OCI-LY7 (cell line): ENCODE data around the gene TAF1B. TPM values are rescaled to one million over a fixed set of nuclear protein-coding genes. Genes with fewer than 3 reads are reported as not detected.

ENCODE experiments used
- BruUV-seq: library from RNA; stranded (reverse); fragments of 400-500 nt; replicated peaks from 2 replicates; lab custom pipeline; 2021; lab: Mats Ljungman, UMichigan
- CTCF ChIA-PET: fragments of 300-600 bp; sonication (Branson Sonifier 250); formaldehyde crosslinking; loops from one replicate; lab custom pipeline; 2022; ENCODE audit warnings: antibody characterized with exemption; ENCODE audit not compliant: unreplicated experiment; lab: Charles Lee
- POLR2A ChIA-PET: fragments of 300-600 bp; sonication (Branson Sonifier 250); formaldehyde crosslinking; loops from one replicate; lab custom pipeline; 2022; ENCODE audit warnings: antibody characterized with exemption; lab: Charles Lee
- DNase-seq: peaks from one replicate; pipeline ENCODE4 v3.0.0-alpha.2; 2015; ENCODE audit warnings: low spot score
- H2AFZ ChIP-seq: fragments of 200-600 bp; sonication (generic), shearing (Covaris generic); 2 replicates; pipeline ENCODE4 v1.6.1; 2014; ENCODE audit warnings: mild to moderate bottlenecking, antibody characterized with exemption, low read length, moderate library complexity
- H3K27ac ChIP-seq: fragments of 200-600 bp; sonication (generic); 2 replicates; pipeline ENCODE4 v1.5.1; 2014; ENCODE audit warnings: mixed run types, low read depth, mild to moderate bottlenecking, moderate library complexity, low read length, inconsistent platforms; ENCODE audit not compliant: poor library complexity, severe bottlenecking
- H3K36me3 ChIP-seq: fragments of 200-600 bp; sonication (generic); 2 replicates; pipeline ENCODE4 v1.6.1; 2014; ENCODE audit warnings: mild to moderate bottlenecking, antibody characterized with exemption, low read length, moderate library complexity, mixed read lengths; ENCODE audit not compliant: insufficient read depth
- H3K4me1 ChIP-seq: fragments of 200-600 bp; sonication (generic); 2 replicates; pipeline ENCODE4 v1.5.1; 2014; ENCODE audit warnings: mild to moderate bottlenecking, low read length; ENCODE audit not compliant: insufficient read depth, poor library complexity, severe bottlenecking
- H3K4me2 ChIP-seq: fragments of 200-600 bp; sonication (generic); 2 replicates; pipeline ENCODE4 v1.6.1; 2014; ENCODE audit warnings: mild to moderate bottlenecking, low read length
- H3K4me3 ChIP-seq: fragments of 200-600 bp; sonication (generic); 2 replicates; pipeline ENCODE4 v1.5.1; 2014; ENCODE audit warnings: mild to moderate bottlenecking, low read depth, low read length; ENCODE audit not compliant: poor library complexity, severe bottlenecking
- H3K79me2 ChIP-seq: fragments of 200-600 bp; sonication (generic); 2 replicates; pipeline ENCODE4 v1.6.1; 2016; ENCODE audit warnings: low read depth, mild to moderate bottlenecking, low read length, moderate library complexity, mixed read lengths; ENCODE audit not compliant: insufficient read depth
- H3K9me2 ChIP-seq: fragments of 200-600 bp; sonication (generic); 2 replicates; pipeline ENCODE4 v1.6.1; 2016; ENCODE audit warnings: mild to moderate bottlenecking, low read length, mixed read lengths; ENCODE audit not compliant: insufficient read depth
- H3K9me3 ChIP-seq: fragments of 200-600 bp; sonication (generic); 2 replicates; pipeline ENCODE4 v1.6.1; 2014; ENCODE audit warnings: mild to moderate bottlenecking, mixed run types, low read length, mixed read lengths
- H4K20me1 ChIP-seq: fragments of 200-600 bp; sonication (generic); 2 replicates; pipeline ENCODE4 v1.6.1; 2014; ENCODE audit warnings: mild to moderate bottlenecking, antibody characterized with exemption, low read length, moderate library complexity, mixed read lengths; ENCODE audit not compliant: insufficient read depth
- EZH2phosphoT487 ChIP-seq: fragments of 200-600 bp; sonication (generic); IDR thresholded peaks from 2 replicates; pipeline ENCODE4 v1.6.1; 2018; ENCODE audit warnings: low read depth, borderline replicate concordance, mild to moderate bottlenecking, mixed run types, antibody characterized with exemption, low read length, moderate library complexity, mixed read lengths
- intact Hi-C: fragments of 100-400 bp; cut with micrococcal nuclease; formaldehyde crosslinking; loops from one replicate; pipeline ENCODE4 v1.10.0; 2022; ENCODE audit not compliant: unreplicated experiment
- total RNA-seq, 2 experiments: library from RNA; depleted of rRNA in 1 of 2; stranded (reverse); fragments of >200 nt in 1 of 2; shearing (Covaris generic) in 1 of 2; gene quantifications; 2 replicates each; pipeline ENCODE4 v1.2.3, GENCODE V29; 2014 to 2022
- TF ChIP-seq, protein P1 (sequence below): fragments of 200-600 bp; sonication (generic); conservative IDR thresholded peaks from 2 replicates; pipeline ENCODE4 v1.5.1; 2014; ENCODE audit warnings: mild to moderate bottlenecking, antibody characterized with exemption, low read length, moderate library complexity, mixed read lengths

The TAF1B gene
- total RNA-seq, 2 experiments from 2014 or later: 25.1 to 35.3 TPM

DNA sequence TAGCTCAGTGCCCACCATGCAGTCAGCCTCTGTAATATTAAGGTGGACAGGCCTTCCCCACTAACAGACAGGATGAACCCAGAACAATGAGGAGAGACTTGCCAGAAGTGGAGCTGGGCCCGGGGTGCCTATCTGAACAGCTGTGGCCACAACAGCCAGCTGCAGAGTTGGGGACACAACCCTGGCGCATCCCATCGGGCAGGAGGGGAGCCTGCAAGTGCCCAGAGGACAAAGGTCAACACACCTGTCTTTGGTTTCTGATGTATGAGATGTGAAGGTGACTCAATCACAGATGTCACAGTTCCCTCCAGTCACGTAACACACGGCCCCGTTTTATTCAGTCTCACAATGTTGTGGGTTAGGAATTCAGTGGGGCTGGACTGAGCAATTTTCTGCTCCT lies 48.2 kb upstream of the TAF1B start:
- intact Hi-C loops: no loop called here
- ChIA-PET CTCF (interaction anchor here (0.5 kb wide), 1 partner anchor 1895 kb away, joined by 3 read pairs; no protein-coding TSS in a partner anchor), POLR2A (interaction anchor here (0.5 kb wide), 1 partner anchor 254 kb away, joined by 3 read pairs; no protein-coding TSS in a partner anchor)
- no peaks in the 10 kb centered on the region for H3K79me2 ChIP-seq
- BruUV-seq: no TSS peak
- no peaks in the 10 kb centered on the region for H3K9me2 ChIP-seq
- DNase-seq: no peak
- no peaks in the 10 kb centered on the region for H3K9me3 ChIP-seq
- no peaks in the 10 kb centered on the region for H4K20me1 ChIP-seq
- no peaks in the 10 kb centered on the region for H3K36me3 ChIP-seq
- peaks cover 16% of the 10 kb centered on the region for H3K4me1 ChIP-seq
- H2AFZ ChIP-seq: no peak overlapping the region
- no peak overlapping the region for H3K4me3 ChIP-seq
- TF ChIP-seq EZH2phosphoT487: no peak
- no peak overlapping the region for H3K4me2 ChIP-seq
- H3K27ac ChIP-seq: no peak overlapping the region

DNA sequence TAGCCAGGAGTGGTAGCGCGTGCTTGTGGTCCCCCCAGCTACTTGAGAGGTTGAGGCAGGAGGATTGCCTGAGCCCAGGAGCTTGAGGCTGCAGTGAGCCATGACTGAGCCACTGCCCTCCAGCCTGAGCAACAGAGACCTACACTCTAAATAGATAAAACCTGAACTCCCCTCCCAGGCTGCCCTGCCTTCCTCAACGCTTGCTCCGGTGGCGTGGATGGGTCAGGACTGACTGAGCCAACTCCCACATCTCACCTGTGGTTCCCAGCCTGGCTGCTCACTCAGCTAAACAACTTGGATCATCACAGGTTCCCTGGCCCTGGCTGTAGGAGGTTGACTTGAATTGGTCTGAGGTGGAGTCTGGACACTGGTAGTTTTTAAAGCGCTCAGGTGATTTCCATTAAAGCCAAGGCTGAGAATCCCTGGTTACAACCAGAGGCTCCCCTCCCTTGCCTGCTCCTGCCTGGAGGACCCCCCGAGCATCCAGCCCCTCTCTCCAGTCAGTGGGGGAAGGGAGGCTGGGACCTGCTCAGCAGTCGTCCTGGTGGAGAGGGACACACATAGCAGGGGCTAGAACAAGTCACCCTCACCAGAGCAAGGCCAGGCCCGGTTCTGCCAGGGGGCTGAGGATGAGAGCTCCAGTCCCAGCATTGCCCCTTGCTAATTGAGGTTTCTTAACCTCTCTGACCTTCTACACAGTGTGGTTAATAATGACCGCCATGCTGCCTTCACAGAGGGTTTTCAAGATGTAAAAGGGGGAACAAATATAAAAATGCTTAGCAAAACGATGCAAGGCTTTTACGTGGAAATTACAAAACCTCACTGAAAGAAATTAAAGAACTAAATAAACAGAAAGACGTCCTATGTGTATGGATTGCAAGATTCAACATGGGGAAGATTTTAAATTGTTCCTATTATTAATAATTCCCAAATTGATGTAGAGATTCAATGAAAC lies 46.9 kb upstream of the TAF1B start:
- Histone ChIP-seq H2AFZ (no peak overlapping the region), H3K9me3 (no peaks in the 10 kb centered on the region), H3K4me2 (no peak overlapping the region), H3K27ac (no peak overlapping the region), H3K4me3 (no peak overlapping the region), H3K79me2 (no peaks in the 10 kb centered on the region), H3K9me2 (no peaks in the 10 kb centered on the region), H3K4me1 (peaks cover 16% of the 10 kb centered on the region), H3K36me3 (no peaks in the 10 kb centered on the region), H4K20me1 (no peaks in the 10 kb centered on the region)
- no TSS peak for BruUV-seq
- ChIA-PET CTCF (no interaction called here), POLR2A (no interaction called here)
- intact Hi-C loops: no loop called here
- TF ChIP-seq, protein P1, sequence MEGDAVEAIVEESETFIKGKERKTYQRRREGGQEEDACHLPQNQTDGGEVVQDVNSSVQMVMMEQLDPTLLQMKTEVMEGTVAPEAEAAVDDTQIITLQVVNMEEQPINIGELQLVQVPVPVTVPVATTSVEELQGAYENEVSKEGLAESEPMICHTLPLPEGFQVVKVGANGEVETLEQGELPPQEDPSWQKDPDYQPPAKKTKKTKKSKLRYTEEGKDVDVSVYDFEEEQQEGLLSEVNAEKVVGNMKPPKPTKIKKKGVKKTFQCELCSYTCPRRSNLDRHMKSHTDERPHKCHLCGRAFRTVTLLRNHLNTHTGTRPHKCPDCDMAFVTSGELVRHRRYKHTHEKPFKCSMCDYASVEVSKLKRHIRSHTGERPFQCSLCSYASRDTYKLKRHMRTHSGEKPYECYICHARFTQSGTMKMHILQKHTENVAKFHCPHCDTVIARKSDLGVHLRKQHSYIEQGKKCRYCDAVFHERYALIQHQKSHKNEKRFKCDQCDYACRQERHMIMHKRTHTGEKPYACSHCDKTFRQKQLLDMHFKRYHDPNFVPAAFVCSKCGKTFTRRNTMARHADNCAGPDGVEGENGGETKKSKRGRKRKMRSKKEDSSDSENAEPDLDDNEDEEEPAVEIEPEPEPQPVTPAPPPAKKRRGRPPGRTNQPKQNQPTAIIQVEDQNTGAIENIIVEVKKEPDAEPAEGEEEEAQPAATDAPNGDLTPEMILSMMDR: no peak
- no peak for TF ChIP-seq EZH2phosphoT487
- DNase-seq: no peak

DNA sequence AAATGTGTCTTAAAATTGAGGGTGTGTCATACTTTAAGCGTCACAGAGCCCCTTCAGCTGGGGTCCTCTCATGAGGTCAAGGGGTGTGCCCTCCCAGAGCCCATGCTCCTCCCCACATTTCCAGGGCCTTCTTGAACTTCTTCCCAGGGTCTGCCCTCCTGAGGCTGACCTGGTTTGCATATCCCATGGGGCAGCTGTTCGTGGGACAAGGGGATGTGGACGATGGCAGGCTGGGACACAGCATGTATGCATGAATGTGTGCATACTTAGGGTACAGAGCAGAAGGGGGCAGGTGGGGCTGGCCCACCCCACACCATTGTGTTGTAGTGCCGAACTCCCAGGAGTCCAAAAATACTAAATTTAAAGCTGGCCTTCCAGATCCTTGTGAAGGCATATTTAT lies 46.2 kb upstream of the TAF1B start:
- BruUV-seq: no TSS peak
- TF ChIP-seq, protein P1: no peak
- TF ChIP-seq EZH2phosphoT487: no peak
- Histone ChIP-seq H3K4me2 (no peak overlapping the region), H3K79me2 (no peaks in the 10 kb centered on the region), H2AFZ (no peak overlapping the region), H4K20me1 (no peaks in the 10 kb centered on the region), H3K4me1 (peaks cover 16% of the 10 kb centered on the region), H3K36me3 (no peaks in the 10 kb centered on the region), H3K9me3 (no peaks in the 10 kb centered on the region), H3K27ac (no peak overlapping the region), H3K4me3 (no peak overlapping the region), H3K9me2 (no peaks in the 10 kb centered on the region)
- POLR2A ChIA-PET: no interaction called here
- DNase-seq: no peak
- CTCF ChIA-PET: no interaction called here
- intact Hi-C loops: no loop called here
